Measurements from ENCODE around the gene CCL25. TPM values are rescaled to one million over a fixed set of nuclear protein-coding genes. Genes with fewer than 3 reads are reported as not detected.
A peak's percentile ranks its signal among the peaks of the same experiment; 100 is the strongest.

The CCL25 gene
- total and polyA plus RNA-seq, 2 of the 13 experiments (the other 11 are each of a cell fraction or from before 2014, with no cell fraction given) = not detected

DNA sequence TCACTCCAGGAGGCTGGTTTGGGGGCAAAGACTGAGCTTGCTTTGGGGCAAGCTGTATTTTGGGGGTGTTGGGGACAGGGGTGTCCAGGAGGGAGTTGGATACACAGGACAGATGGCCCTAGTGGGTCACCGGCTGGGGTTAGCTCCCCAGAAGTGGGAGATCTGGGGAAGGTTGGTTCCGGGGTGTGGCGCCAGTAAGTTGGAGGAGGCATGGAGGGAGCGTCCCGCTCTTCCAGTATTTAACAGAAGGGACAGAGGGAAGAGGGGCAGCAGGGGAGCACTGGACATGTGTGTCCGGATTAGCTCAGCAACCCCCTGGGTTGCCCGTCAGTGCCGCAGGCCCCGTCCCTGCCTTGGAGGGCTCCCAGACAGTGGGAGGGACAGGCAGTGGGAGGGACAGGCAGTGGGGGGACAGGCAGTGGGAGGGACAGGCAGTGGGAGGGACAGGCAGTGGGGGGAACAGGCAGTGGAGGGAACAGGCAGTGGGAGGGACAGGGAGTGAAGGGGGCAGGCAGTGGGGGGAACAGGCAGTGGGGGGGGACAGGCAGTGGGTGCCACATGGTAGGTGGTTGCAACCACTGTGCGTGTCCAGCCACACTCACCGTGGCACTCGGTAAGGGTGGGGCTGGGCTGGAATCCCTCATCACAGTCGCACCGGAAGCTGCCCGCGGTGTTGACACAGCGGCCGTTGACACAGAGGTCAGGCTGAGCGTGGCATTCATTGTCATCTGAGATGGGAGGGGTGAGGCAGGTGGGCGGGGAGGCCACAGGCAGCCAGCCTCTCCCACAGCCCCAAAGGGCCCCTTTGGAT is 33.2 kb downstream of the CCL25 start (continued):
- TF ChIP-seq YY1 (IDR thresholded peaks at IDR 0.05; ENCODE audit: insufficient read depth, insufficient replicate concordance, low read depth, low read length) = no peak
- TF ChIP-seq ELF4 (CRISPR knock-in tag; IDR thresholded peaks at IDR 0.05; ENCODE audit: borderline replicate concordance) = no peak
- TF ChIP-seq CHCHD3 (CRISPR knock-in tag; IDR thresholded peaks at IDR 0.05) = no peak
- peak; percentile 30; the same call in 1 of the 2 replicates for TF ChIP-seq MAZ (IDR thresholded peaks at IDR 0.05; ENCODE audit: borderline replicate concordance, low read depth, low read length)
- TF ChIP-seq MAZ (CRISPR knock-in tag; IDR thresholded peaks at IDR 0.05; ENCODE audit: low read depth) = peak; percentile 88
- TF ChIP-seq ZNF224 (CRISPR knock-in tag; IDR thresholded peaks at IDR 0.05) = no peak
- no peak for TF ChIP-seq ZNF33A (CRISPR knock-in tag; IDR thresholded peaks at IDR 0.05; ENCODE audit: borderline replicate concordance)
- no peak for TF ChIP-seq ZNF441 (CRISPR knock-in tag; IDR thresholded peaks at IDR 0.05; ENCODE audit: borderline replicate concordance)
- 0 out of 2 replicates have a peak, but pooled peaks have one; percentile 31 for TF ChIP-seq ZNF121 (CRISPR knock-in tag; IDR thresholded peaks at IDR 0.05)
- no peak for TF ChIP-seq KDM3A (CRISPR knock-in tag; IDR thresholded peaks at IDR 0.05; ENCODE audit: low read depth)
- TF ChIP-seq, protein P1, sequence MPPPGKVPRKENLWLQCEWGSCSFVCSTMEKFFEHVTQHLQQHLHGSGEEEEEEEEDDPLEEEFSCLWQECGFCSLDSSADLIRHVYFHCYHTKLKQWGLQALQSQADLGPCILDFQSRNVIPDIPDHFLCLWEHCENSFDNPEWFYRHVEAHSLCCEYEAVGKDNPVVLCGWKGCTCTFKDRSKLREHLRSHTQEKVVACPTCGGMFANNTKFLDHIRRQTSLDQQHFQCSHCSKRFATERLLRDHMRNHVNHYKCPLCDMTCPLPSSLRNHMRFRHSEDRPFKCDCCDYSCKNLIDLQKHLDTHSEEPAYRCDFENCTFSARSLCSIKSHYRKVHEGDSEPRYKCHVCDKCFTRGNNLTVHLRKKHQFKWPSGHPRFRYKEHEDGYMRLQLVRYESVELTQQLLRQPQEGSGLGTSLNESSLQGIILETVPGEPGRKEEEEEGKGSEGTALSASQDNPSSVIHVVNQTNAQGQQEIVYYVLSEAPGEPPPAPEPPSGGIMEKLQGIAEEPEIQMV (CRISPR knock-in tag; IDR thresholded peaks at IDR 0.05; ENCODE audit: low read depth) = no peak
- TF ChIP-seq, protein P2, sequence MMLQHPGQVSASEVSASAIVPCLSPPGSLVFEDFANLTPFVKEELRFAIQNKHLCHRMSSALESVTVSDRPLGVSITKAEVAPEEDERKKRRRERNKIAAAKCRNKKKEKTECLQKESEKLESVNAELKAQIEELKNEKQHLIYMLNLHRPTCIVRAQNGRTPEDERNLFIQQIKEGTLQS (CRISPR knock-in tag; IDR thresholded peaks at IDR 0.05) = peak; percentile 37; the same call in 1 of the 2 replicates
- TF ChIP-seq, protein P3, sequence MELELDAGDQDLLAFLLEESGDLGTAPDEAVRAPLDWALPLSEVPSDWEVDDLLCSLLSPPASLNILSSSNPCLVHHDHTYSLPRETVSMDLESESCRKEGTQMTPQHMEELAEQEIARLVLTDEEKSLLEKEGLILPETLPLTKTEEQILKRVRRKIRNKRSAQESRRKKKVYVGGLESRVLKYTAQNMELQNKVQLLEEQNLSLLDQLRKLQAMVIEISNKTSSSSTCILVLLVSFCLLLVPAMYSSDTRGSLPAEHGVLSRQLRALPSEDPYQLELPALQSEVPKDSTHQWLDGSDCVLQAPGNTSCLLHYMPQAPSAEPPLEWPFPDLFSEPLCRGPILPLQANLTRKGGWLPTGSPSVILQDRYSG (CRISPR knock-in tag; IDR thresholded peaks at IDR 0.05) = no peak
- no peak for TF ChIP-seq SMARCC2 (IDR thresholded peaks at IDR 0.05)
- no peak for TF ChIP-seq RFXANK (CRISPR knock-in tag; IDR thresholded peaks at IDR 0.05)
- TF ChIP-seq, protein P4, sequence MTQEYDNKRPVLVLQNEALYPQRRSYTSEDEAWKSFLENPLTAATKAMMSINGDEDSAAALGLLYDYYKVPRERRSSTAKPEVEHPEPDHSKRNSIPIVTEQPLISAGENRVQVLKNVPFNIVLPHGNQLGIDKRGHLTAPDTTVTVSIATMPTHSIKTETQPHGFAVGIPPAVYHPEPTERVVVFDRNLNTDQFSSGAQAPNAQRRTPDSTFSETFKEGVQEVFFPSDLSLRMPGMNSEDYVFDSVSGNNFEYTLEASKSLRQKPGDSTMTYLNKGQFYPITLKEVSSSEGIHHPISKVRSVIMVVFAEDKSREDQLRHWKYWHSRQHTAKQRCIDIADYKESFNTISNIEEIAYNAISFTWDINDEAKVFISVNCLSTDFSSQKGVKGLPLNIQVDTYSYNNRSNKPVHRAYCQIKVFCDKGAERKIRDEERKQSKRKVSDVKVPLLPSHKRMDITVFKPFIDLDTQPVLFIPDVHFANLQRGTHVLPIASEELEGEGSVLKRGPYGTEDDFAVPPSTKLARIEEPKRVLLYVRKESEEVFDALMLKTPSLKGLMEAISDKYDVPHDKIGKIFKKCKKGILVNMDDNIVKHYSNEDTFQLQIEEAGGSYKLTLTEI (CRISPR knock-in tag; conservative IDR thresholded peaks at IDR 0.05) = no peak
- TF ChIP-seq FOSL1 (CRISPR knock-in tag; IDR thresholded peaks at IDR 0.05; ENCODE audit: borderline replicate concordance) = no peak
- TF ChIP-seq BHLHE40 (IDR thresholded peaks at IDR 0.05; ENCODE audit: low read length) = peak; percentile 44
- no peak for TF ChIP-seq HDAC6 (IDR thresholded peaks at IDR 0.05; ENCODE audit: low read depth, low read length)
- TF ChIP-seq EEA1 (CRISPR knock-in tag; IDR thresholded peaks at IDR 0.05; ENCODE audit: borderline replicate concordance) = no peak
- TF ChIP-seq, protein P5, sequence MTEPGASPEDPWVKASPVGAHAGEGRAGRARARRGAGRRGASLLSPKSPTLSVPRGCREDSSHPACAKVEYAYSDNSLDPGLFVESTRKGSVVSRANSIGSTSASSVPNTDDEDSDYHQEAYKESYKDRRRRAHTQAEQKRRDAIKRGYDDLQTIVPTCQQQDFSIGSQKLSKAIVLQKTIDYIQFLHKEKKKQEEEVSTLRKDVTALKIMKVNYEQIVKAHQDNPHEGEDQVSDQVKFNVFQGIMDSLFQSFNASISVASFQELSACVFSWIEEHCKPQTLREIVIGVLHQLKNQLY (CRISPR knock-in tag; IDR thresholded peaks at IDR 0.05) = peak; percentile 77; the same call in 1 of the 2 replicates
- TF ChIP-seq TGIF2 (CRISPR knock-in tag; IDR thresholded peaks at IDR 0.05) = peak; percentile 89
- 0 out of 2 replicates have a peak, but pooled peaks have one; percentile 52 for TF ChIP-seq KLF12 (CRISPR knock-in tag; IDR thresholded peaks at IDR 0.05; ENCODE audit: borderline replicate concordance)
- TF ChIP-seq RCOR2 (CRISPR knock-in tag; IDR thresholded peaks at IDR 0.05) = no peak; the same call in 1 of the 2 replicates

Data from HepG2 (cell line).